NT2/D1 (cell line): ENCODE data around the gene GIMAP7.

ENCODE experiments used
- SUZ12 ChIP-seq: IDR thresholded peaks from 2 replicates; pipeline ENCODE4 v1.6.1; 2011; ENCODE audit not compliant: insufficient read length, insufficient read depth; ENCODE audit errors: extremely low read depth
- YY1 ChIP-seq: IDR thresholded peaks from 2 replicates; pipeline ENCODE4 v1.6.1; 2011; ENCODE audit not compliant: insufficient read length, insufficient read depth

GRCh38 chr7:150531704-150532103 is 17.0 kb downstream of the GIMAP7 start:
- TF ChIP-seq SUZ12 (no peak), YY1 (no peak)
